SJSA1 (cell line): ENCODE results near the gene REX1BD. TPM values are rescaled to one million over a fixed set of nuclear protein-coding genes. Genes with fewer than 3 reads are reported as not detected.

ENCODE experiments used
- DNase-seq, 2 experiments: peaks; one replicate each; pipeline ENCODE4 v3.0.0-alpha.2; 2015 to 2020; ENCODE audit warnings: low spot score in 2 of 2, low read depth in 1 of 2
- H3K27ac ChIP-seq: fragments of 250-450 bp; sonication (Bioruptor Pico); 2 replicates; pipeline ENCODE4 v1.5.1; 2020; ENCODE audit warnings: mild to moderate bottlenecking, moderate library complexity
- H3K27me3 ChIP-seq: fragments of 250-450 bp; sonication (Bioruptor Pico); replicated peaks from 2 replicates; pipeline ENCODE4 v1.5.1; 2020; ENCODE audit warnings: mild to moderate bottlenecking, moderate library complexity
- H3K36me3 ChIP-seq: fragments of 250-450 bp; sonication (Bioruptor Pico); 2 replicates; pipeline ENCODE4 v1.5.1; 2020; ENCODE audit warnings: mild to moderate bottlenecking
- H3K4me1 ChIP-seq: fragments of 250-450 bp; sonication (Bioruptor Pico); replicated peaks from 2 replicates; pipeline ENCODE4 v1.6.1; 2021; ENCODE audit warnings: mild to moderate bottlenecking
- H3K4me3 ChIP-seq: fragments of 250-450 bp; sonication (Bioruptor Pico); 2 replicates; pipeline ENCODE4 v1.5.1; 2020; ENCODE audit warnings: mild to moderate bottlenecking
- H3K9me3 ChIP-seq: fragments of 250-450 bp; sonication (Bioruptor Pico); replicated peaks from 2 replicates; pipeline ENCODE4 v1.5.1; 2020; ENCODE audit warnings: mild to moderate bottlenecking
- total RNA-seq: library from RNA; depleted of rRNA; stranded (reverse); fragments of >200 nt; shearing (Covaris generic); gene quantifications from 2 replicates; pipeline ENCODE4 v1.2.3, GENCODE V29; 2014

Gene REX1BD
- total RNA-seq, 1 experiment from 2014 or later, result 84.0 TPM

- Histone ChIP-seq H3K36me3 (peaks cover 43% of the 10 kb centered on the region), H3K27ac (no peak overlapping the region), H3K9me3 (no peaks in the 10 kb centered on the region), H3K27me3 (no peaks in the 10 kb centered on the region), H3K4me3 (no peak overlapping the region), H3K4me1 (peaks cover 4% of the 10 kb centered on the region; the same call in 1 of the 2 replicates)
- no peak for DNase-seq
Measured at GRCh38 chr19:18559685-18560084, 28.9 kb upstream of the REX1BD start.

GRCh38 chr19:18562086-18562485 lies 26.5 kb upstream of the REX1BD start:
- Histone ChIP-seq H3K27me3 (no peaks in the 10 kb centered on the region), H3K4me3 (no peak overlapping the region), H3K9me3 (no peaks in the 10 kb centered on the region), H3K4me1 (peaks cover 4% of the 10 kb centered on the region; the same call in 1 of the 2 replicates), H3K36me3 (peaks cover 65% of the 10 kb centered on the region), H3K27ac (no peak overlapping the region)
- DNase-seq, result no peak

- peaks cover 76% of the 10 kb centered on the region for H3K36me3 ChIP-seq
- no peak for DNase-seq
- peaks cover 7% of the 10 kb centered on the region for H3K4me1 ChIP-seq
- no peaks in the 10 kb centered on the region for H3K27me3 ChIP-seq
- no peak overlapping the region for H3K27ac ChIP-seq
- H3K4me3 ChIP-seq, result no peak overlapping the region
- no peaks in the 10 kb centered on the region for H3K9me3 ChIP-seq
Measured at GRCh38 chr19:18566953-18567352, 21.6 kb upstream of the REX1BD start.

GRCh38 chr19:18568367-18568766 lies 20.2 kb upstream of the REX1BD start:
- H3K4me1 ChIP-seq, result peaks cover 17% of the 10 kb centered on the region
- H3K9me3 ChIP-seq, result no peaks in the 10 kb centered on the region
- peaks cover 78% of the 10 kb centered on the region for H3K36me3 ChIP-seq

GRCh38 chr19:18571564-18572344 lies 16.8 kb upstream of the REX1BD start, which contains the start of gene UBA52:
Gene UBA52 (plus strand): TSS chr19:18571857. CDS start chr19:18573301, 1,444 bp downstream.
- peak within 1 kb of the TSS; percentile 86 for H3K4me3 ChIP-seq
- no peaks in the 10 kb centered on the region for H3K9me3 ChIP-seq
- no peaks in the 10 kb centered on the region for H3K27me3 ChIP-seq
- peak within 1 kb of the TSS; percentile 73 for H3K27ac ChIP-seq
- H3K36me3 ChIP-seq, result peaks cover 80% of the 10 kb centered on the region
- H3K4me1 ChIP-seq, result peaks cover 20% of the 10 kb centered on the region
- DNase-seq, result peak; percentile 95 to 97

More at GRCh38 chr19:18568367-18568766, 20.2 kb upstream of the REX1BD start:
- no peak overlapping the region for H3K27ac ChIP-seq
- no peak overlapping the region for H3K4me3 ChIP-seq
- H3K27me3 ChIP-seq, result no peaks in the 10 kb centered on the region
- DNase-seq, result no peak

GRCh38 chr19:18574691-18575291 lies 13.8 kb upstream of the REX1BD start:
- no peak for DNase-seq
- Histone ChIP-seq H3K9me3 (no peaks in the 10 kb centered on the region), H3K27me3 (no peaks in the 10 kb centered on the region), H3K4me3 (no peak overlapping the region), H3K4me1 (peaks cover 20% of the 10 kb centered on the region), H3K27ac (no peak overlapping the region), H3K36me3 (peaks cover 66% of the 10 kb centered on the region)

- H3K27ac ChIP-seq, result no peak overlapping the region
- H3K4me1 ChIP-seq, result peaks cover 13% of the 10 kb centered on the region
- no peaks in the 10 kb centered on the region for H3K9me3 ChIP-seq
- no peak overlapping the region for H3K4me3 ChIP-seq
- peaks cover 66% of the 10 kb centered on the region for H3K36me3 ChIP-seq
- H3K27me3 ChIP-seq, result no peaks in the 10 kb centered on the region
- no peak for DNase-seq
Measured at GRCh38 chr19:18576383-18576782, 12.2 kb upstream of the REX1BD start.

- Histone ChIP-seq H3K27ac (no peak overlapping the region), H3K27me3 (no peaks in the 10 kb centered on the region), H3K36me3 (peaks cover 58% of the 10 kb centered on the region), H3K4me3 (no peak overlapping the region), H3K9me3 (no peaks in the 10 kb centered on the region), H3K4me1 (peaks cover 12% of the 10 kb centered on the region)
- no peak for DNase-seq
Measured at GRCh38 chr19:18577365-18577914, 11.2 kb upstream of the REX1BD start.

- Histone ChIP-seq H3K27me3 (no peaks in the 10 kb centered on the region), H3K4me1 (no peaks in the 10 kb centered on the region), H3K36me3 (peaks cover 29% of the 10 kb centered on the region), H3K9me3 (no peaks in the 10 kb centered on the region), H3K4me3 (no peak overlapping the region), H3K27ac (no peak overlapping the region)
- no peak for DNase-seq
Measured at GRCh38 chr19:18580311-18580710, 8.3 kb upstream of the REX1BD start.

GRCh38 chr19:18586306-18586705 lies 2.3 kb upstream of the REX1BD start:
- Histone ChIP-seq H3K36me3 (peaks cover 15% of the 10 kb centered on the region), H3K27ac (no peak overlapping the region), H3K4me3 (no peak overlapping the region), H3K27me3 (no peaks in the 10 kb centered on the region), H3K4me1 (peaks cover 23% of the 10 kb centered on the region), H3K9me3 (no peaks in the 10 kb centered on the region)
- DNase-seq, result no peak

GRCh38 chr19:18587561-18587960 lies 1.0 kb upstream of the REX1BD start:
- H3K27me3 ChIP-seq, result no peaks in the 10 kb centered on the region
- H3K4me3 ChIP-seq, result no peak overlapping the region
- H3K36me3 ChIP-seq, result peaks cover 21% of the 10 kb centered on the region
- no peak for DNase-seq
- no peak overlapping the region for H3K27ac ChIP-seq
- H3K9me3 ChIP-seq, result no peaks in the 10 kb centered on the region
- H3K4me1 ChIP-seq, result peaks cover 23% of the 10 kb centered on the region

- Histone ChIP-seq H3K27me3 (no peaks in the 10 kb centered on the region), H3K4me3 (peak overlapping the region; percentile 88), H3K9me3 (no peaks in the 10 kb centered on the region), H3K4me1 (peaks cover 23% of the 10 kb centered on the region), H3K36me3 (peaks cover 21% of the 10 kb centered on the region), H3K27ac (no peak overlapping the region)
- no peak for DNase-seq
Measured at GRCh38 chr19:18587962-18588610, 512 bp upstream of the REX1BD start.

- H3K4me3 ChIP-seq, result peak overlapping the region; percentile 88
- peak overlapping the region; percentile 43 for H3K27ac ChIP-seq
- no peaks in the 10 kb centered on the region for H3K27me3 ChIP-seq
- peak in 1 of 2 experiments; percentile 67 for DNase-seq
- peaks cover 21% of the 10 kb centered on the region for H3K36me3 ChIP-seq
- H3K9me3 ChIP-seq, result no peaks in the 10 kb centered on the region
- H3K4me1 ChIP-seq, result peaks cover 29% of the 10 kb centered on the region
Measured at GRCh38 chr19:18589380-18590272, 1.0 kb downstream of the REX1BD start.
